Urothelium cell line (cell line): ENCODE measurements around the gene HIVEP2.
"Not testable (repeated sequence)": the region's sequence is repeated elsewhere in the genome, so short reads cannot be mapped to it uniquely, and the experiment has no call there.

Experiments
- DNase-seq: peaks from one replicate; pipeline ENCODE4 v3.0.0; 2011; ENCODE audit warnings: low spot score, mixed read lengths
- FAIRE-seq: peaks from 2 replicates; lab custom pipeline; 2011; peaks lifted over from hg19 to GRCh38; lab: Jason Lieb, UNC

Gene HIVEP2

GRCh38 chr6:142945049-142945445, at the start of gene HIVEP2:
HIVEP2 (minus strand) TSS chr6:142945176; CDS start chr6:142774738, 170,438 bp downstream.
- DNase-seq (peak; percentile 73), FAIRE-seq (no peak)

GRCh38 chr6:142993977-142994376, 49.0 kb upstream of the HIVEP2 start:
- no peak for DNase-seq
- no peak for FAIRE-seq

DNA sequence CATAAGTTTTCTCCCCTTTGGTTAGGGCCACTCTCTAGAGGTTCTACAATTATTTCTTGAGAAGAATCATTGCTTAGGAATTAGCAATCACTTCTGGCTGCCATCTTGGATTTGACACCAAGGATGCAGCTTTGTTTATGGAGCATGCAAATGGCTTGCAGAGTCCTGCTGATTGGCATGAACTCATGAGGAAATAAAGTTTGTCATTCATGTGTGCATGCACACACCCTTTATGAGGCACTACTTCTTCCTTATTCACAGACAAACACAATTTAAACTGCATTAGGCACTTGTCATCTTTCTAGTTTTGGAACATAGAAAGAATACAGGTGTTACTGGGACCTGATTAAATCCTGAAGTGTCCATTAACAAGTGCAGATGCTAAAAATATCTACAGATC, 42.5 kb upstream of the HIVEP2 start:
- FAIRE-seq (no peak), DNase-seq (no peak)

- FAIRE-seq (no peak), DNase-seq (no peak)
Observed at GRCh38 chr6:142985281-142985680, 40.3 kb upstream of the HIVEP2 start.

DNA sequence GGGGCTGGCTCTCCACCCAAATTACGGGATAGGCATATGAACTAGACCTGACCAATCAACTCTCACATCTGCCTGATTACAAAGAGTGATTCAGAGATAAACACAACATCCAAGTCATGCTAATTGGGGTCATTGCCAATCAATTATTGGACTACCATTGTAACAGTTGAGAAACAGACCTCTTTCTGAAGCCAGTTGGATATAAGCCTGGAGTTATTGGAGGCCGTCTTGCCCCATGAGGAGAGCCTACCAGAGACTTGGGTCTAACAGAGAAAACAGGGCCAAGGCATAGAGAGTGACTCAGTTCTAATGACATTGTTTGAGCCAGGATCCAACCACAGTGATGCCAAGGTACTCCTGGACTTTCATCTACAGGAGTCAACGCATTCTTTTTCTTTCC, 39.4 kb upstream of the HIVEP2 start:
- DNase-seq (no peak), FAIRE-seq (no peak)

- no peak for DNase-seq
- FAIRE-seq = no peak
Observed at GRCh38 chr6:142975365-142975764, 30.4 kb upstream of the HIVEP2 start.

GRCh38 chr6:142970941-142971340, 26.0 kb upstream of the HIVEP2 start:
- FAIRE-seq, DNase-seq: not testable (repeated sequence)

DNA sequence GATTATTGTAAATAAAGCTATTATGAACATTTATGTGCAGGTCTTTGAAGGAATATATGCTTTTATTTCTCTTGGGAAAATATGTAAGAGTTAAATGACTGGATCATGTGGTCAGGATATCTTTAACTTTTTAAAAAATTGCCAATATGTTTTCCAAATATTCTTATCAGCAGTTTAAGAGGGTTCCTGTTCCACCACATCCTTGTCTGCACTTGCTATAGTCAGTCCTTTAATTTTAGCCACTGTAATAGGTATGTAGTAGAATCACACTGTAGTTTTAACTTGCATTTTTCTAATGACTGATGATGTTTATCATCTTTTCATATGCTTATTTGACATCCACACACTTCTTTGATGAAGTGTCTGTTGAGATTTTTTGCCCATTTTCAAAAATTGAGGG, 23.6 kb upstream of the HIVEP2 start:
- no peak for DNase-seq
- no peak for FAIRE-seq

GRCh38 chr6:142966294-142966693, 21.3 kb upstream of the HIVEP2 start:
- no peak for FAIRE-seq
- no peak for DNase-seq

DNA sequence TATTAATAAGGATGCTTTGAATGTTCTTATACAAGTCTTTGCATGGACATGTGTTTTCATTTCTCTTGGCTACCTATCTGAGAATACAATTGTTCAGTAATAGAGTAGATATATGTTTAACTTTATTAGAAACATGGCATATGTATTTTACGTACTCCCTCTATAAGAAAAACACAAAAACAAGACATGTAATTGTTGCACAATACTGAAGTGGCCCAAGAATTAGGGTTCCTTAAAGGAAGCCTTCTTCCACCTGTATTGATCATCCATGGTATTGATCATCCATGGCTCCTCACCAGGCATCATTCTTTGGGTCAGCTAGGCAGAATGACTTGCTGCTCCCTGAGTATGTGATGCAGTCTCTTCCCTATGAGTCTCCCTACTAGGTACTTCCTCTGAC, 20.2 kb upstream of the HIVEP2 start:
- FAIRE-seq (no peak), DNase-seq (no peak)

DNA sequence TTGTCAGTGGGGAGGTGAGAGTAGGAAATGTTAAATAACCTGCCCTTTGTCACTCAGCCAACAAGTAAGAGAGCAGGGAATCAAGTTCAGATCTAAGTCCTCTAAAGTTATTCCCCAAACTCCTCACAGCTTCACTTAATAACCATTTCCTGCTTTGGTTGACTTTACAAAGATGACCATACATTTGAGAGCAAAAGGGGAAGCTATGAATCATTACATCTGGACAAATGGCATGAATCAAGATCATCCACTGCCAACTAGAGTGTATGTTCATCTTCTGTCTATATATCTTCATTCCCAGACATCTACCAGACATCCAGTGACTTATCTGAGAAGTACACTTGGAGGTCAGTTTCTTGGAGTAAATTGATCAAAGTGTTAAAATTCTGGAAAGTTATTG, 15.1 kb upstream of the HIVEP2 start:
- FAIRE-seq (no peak), DNase-seq (no peak)

GRCh38 chr6:142958343-142958742, 13.4 kb upstream of the HIVEP2 start:
- no peak for FAIRE-seq
- no peak for DNase-seq

GRCh38 chr6:142956726-142957125, 11.8 kb upstream of the HIVEP2 start:
- no peak for DNase-seq
- FAIRE-seq = no peak

DNA sequence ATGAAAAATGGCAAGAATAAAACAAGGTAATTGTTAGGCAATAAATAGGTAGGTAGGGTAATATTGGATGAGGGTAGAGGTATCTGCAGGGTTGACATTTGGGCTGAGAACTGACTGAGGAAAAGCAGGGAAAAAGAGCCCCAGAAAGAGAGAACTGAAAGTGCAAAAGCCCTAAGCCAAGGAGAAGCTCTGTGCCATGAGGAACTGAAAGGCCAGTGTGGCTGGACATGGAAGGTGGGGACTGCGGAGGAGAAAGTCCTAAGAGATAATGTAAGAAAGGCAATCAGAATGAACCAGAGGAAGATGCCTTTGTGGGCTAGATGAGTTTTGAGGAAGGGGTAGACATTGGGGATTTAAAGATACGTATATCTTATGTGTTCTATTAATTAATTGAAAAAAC, 9.9 kb upstream of the HIVEP2 start:
- DNase-seq = no peak
- FAIRE-seq = no peak

DNA sequence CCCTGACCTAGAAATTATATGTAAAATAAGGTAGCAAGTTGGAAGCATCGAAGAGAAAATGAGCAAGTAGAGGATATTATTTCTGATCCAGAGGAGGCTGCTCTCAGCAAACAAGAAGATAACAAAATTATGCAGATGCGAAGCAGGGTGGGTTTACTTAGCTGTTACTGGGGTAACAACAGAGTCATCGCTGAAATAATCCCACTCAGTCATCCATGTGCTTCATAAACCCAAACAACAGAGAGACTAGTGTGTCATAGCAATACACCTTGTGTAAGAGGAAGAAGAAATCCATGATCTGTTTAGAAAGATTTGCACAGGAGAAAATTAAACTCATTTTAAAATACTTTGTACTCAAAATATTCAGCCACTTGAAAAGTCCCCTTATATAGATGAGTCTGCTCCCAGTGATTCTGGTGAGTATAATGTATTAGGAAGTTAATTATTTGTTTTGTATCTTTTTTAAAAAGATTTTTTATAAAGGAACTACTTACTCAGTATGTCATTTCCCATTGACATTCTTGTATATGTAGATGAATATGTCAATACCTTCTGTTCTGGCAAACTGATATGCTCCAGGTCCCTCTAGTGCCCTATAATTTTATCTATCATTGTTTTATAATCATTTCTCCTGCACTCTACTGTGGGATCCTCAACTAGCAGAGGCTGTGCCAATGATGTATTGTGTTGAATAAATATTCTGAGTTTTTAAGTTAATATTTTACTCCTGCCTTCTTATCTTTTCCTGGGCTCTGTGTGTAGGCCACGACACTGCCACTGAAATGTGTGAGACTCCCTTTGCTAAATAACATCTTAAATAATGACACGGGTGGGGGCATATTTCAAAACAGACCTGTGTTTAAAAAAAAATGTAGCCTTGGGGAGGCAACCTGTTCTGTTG, 8.6 kb upstream of the HIVEP2 start:
- FAIRE-seq (no peak), DNase-seq (no peak)

DNA sequence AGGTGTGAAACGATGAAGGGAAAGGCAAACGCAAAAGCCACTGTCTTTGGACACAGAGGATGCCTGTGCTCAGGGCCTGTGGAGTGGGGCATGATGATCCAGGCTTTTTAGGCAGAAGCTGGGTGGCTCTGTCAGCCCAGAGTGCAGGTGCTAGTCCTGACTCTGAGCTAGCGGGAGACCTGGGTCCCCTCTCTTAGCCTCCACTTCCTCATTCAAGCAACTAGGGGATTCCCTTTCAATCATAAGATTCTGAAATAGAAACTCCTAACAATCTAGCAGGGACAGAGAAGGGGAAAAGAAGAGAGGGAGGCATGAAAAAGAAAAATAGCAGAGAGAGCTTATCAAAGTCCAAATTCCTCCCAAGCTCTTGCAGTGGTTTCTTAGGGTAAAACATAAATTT, 7.6 kb upstream of the HIVEP2 start:
- no peak for FAIRE-seq
- no peak for DNase-seq

GRCh38 chr6:142950291-142950690, 5.3 kb upstream of the HIVEP2 start:
- FAIRE-seq (no peak), DNase-seq (no peak)

DNA sequence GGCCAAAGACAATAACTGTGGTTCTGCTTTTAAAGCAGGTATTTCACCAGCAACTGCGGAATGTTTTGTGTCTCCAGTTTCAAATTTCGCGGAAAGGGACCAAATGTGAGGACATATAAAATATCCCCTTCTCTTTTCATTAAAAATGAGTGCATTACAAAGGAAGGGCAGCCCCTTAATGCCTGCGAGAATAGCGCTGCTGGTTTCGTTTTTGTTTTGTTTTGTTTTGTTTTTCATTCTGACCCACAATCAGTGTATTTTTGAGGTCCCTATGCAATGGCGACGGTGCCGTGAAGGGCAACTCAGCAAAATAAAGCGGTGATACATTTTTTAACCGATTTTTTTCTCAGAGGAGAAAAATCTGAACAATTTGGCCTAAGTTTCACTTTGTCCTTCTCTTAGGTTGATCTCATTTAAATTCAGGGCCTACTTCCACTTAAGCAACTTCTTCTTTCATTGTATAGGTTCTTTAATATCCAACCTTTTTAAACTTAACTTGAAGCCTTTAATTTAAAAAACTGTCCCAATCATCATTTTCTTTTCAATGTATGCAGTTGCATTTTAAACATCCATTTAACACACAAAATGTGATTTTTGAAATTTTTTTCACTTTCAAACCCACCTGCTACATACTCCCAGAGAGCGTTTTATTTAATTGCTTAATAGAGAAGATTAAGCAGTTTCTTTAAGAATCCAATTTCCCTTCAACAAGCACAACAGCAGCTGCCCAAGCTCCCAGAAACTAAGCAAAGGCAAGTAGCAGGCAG, 2.9 kb upstream of the HIVEP2 start:
- no peak for DNase-seq
- FAIRE-seq = no peak

DNA sequence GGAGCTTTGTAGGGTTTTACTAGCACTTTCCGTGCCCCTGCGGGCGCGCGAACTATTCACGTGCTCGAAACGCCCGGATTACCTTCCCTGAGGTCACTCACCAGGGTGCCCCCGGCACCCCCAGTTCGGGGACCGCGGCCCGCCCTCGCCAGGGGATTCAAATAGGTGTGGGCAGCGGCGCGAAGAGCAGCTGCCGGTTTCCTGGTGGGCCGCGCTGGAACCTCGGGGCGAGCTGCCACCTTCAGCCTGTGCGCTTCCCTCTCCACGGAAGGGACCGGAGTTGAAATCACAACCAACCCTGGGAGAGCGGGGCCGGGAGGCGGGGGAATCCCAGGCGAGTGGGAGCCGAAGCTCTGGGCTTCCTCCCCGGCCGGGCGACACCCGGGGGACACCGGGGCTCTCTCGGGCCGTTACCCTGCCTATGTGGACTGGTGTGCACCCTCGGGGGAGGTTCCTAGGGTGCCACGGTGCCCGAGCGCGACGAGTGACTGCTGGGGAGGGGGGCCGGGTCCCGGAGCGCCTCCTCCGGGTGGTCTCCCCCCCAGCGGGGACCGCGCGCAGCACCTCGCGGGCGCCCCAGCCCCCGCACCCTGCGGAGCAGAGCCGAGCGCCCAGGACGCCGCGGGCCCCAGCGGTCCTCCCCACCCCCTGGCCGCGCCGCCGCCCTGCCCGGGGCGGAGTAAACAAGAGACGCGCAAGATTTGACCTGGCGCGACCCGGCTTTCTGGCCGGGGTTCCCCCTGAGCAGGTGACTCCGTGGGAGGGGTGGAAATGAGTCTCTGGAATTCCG, 2.1 kb upstream of the HIVEP2 start:
- FAIRE-seq (no peak), DNase-seq (peak; percentile 80)

- DNase-seq = peak; percentile 90
- FAIRE-seq = no peak
Observed at GRCh38 chr6:142946181-142946923, 1.4 kb upstream of the HIVEP2 start.
